Measurements from ENCODE around the gene MRAP.

MRAP gene

GRCh38 chr21:32314806-32315205 is 16.2 kb downstream of the MRAP start:
- Histone ChIP-seq H3K9me3 (replicated peaks; ENCODE audit: low read length) (no peaks in the 10 kb centered on the region), H3K9ac (ENCODE audit: low read depth, low read length) (no peak overlapping the region), H3K4me2 (ENCODE audit: low read length) (no peak overlapping the region), H3K36me3 (ENCODE audit: insufficient read depth, low read length) (peaks cover 68% of the 10 kb centered on the region), H3K27me3 (ENCODE audit: control insufficient read depth, insufficient read depth, low read length) (no peaks in the 10 kb centered on the region), H3K4me1 (ENCODE audit: control insufficient read depth, insufficient read depth, low read length) (peaks cover 6% of the 10 kb centered on the region), H3K4me3 (ENCODE audit: low read length) (no peak overlapping the region)

DNA sequence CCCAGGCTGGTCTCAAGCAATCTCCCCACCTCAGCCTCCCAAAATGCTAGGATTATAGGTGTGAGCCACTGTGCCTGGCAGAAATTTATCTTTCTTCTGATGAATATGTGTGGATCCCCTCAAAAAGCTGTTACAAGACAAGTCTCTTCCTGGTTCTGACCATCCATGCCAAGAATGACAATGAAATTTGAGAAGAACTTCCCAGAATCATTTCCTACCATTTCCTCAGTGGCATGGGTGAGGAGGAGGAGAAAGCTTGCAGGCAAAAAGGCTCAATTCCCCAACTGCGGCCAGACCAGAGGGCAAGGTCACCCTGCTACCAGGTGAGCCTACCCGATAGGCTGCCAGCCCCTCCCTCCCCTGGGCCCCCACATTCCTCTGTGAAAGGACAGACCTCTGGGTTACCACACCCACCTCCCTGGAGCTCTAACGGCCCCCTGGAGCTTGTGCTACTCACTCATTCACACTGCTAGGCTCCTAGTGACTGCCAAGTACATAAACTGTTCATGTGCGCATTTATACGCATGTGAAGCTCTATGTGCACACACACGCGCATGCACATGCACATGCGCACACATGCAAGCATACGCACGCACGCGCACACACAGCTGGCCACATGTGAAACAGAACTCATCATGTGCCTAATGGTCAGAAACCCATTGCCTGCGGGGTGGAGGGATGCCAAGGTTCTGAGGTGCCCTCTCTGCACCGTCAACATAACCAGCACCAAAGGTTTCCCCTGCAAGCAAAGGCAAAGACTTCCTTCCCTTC is 17.0 kb downstream of the MRAP start:
- Histone ChIP-seq H3K4me2 (ENCODE audit: low read length) (no peak overlapping the region), H3K4me1 (ENCODE audit: control insufficient read depth, insufficient read depth, low read length) (peaks cover 6% of the 10 kb centered on the region), H3K9ac (ENCODE audit: low read depth, low read length) (no peak overlapping the region), H3K4me3 (ENCODE audit: low read length) (no peak overlapping the region), H3K36me3 (ENCODE audit: insufficient read depth, low read length) (peaks cover 77% of the 10 kb centered on the region), H3K9me3 (replicated peaks; ENCODE audit: low read length) (no peaks in the 10 kb centered on the region), H3K27me3 (ENCODE audit: control insufficient read depth, insufficient read depth, low read length) (no peaks in the 10 kb centered on the region)

- Histone ChIP-seq H3K4me1 (ENCODE audit: control insufficient read depth, insufficient read depth, low read length) (peaks cover 6% of the 10 kb centered on the region), H3K9ac (ENCODE audit: low read depth, low read length) (no peak overlapping the region)
These were observed 17.9 kb downstream of the MRAP start for GRCh38 chr21:32316361-32317215.

DNA sequence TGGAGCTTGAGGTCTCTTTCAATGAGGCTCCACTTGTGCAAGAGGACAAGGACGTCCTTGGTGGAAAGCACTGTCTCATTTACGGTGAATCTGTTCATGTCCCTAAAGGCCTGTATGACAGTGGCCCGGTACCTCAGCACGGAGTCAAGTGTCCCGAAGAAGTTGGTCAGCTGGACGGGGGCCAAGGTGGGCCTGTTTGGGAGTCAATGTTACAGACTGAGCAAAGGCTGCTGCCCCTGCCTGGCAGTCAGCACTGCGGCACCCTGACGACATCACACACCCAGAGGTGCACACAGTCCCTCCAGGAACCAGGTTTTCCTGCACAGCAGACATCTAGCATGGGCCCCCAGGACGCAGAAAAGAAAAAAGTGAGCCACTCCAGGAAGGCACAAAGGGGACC is 19.1 kb downstream of the MRAP start:
- Histone ChIP-seq H3K4me2 (ENCODE audit: low read length) (no peak overlapping the region), H3K4me1 (ENCODE audit: control insufficient read depth, insufficient read depth, low read length) (peaks cover 9% of the 10 kb centered on the region), H3K27me3 (ENCODE audit: control insufficient read depth, insufficient read depth, low read length) (no peaks in the 10 kb centered on the region), H3K9ac (ENCODE audit: low read depth, low read length) (no peak overlapping the region), H3K36me3 (ENCODE audit: insufficient read depth, low read length) (peaks cover 84% of the 10 kb centered on the region), H3K4me3 (ENCODE audit: low read length) (no peak overlapping the region), H3K9me3 (replicated peaks; ENCODE audit: low read length) (no peaks in the 10 kb centered on the region)

More at GRCh38 chr21:32316361-32317215, 17.9 kb downstream of the MRAP start:
- Histone ChIP-seq H3K4me2 (ENCODE audit: low read length) (no peak overlapping the region), H3K27me3 (ENCODE audit: control insufficient read depth, insufficient read depth, low read length) (no peaks in the 10 kb centered on the region), H3K4me3 (ENCODE audit: low read length) (no peak overlapping the region), H3K36me3 (ENCODE audit: insufficient read depth, low read length) (peaks cover 83% of the 10 kb centered on the region), H3K9me3 (replicated peaks; ENCODE audit: low read length) (no peaks in the 10 kb centered on the region)

DNA sequence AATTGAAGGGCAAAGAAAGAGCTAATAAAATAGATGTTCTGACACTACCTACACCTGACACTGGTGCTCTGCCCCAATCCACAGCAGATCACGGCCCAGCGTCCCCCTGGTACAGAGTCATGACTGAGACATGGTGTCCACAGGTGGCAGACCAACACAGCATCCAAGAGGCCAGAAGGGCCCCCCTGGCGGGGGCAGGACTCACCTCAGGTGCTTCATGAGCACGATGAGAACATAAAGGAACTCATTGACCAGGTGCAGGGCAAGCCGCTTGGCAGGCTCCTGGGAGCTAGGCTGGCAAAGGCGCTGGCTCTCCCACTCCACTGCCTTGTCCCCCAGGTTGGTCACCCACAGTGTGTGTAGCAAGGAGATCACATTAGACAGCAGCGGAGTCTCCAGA is 20.4 kb downstream of the MRAP start:
- no peak overlapping the region for H3K4me2 ChIP-seq (ENCODE audit: low read length)
- peaks cover 90% of the 10 kb centered on the region for H3K36me3 ChIP-seq (ENCODE audit: insufficient read depth, low read length)
- H3K9ac ChIP-seq (ENCODE audit: low read depth, low read length), result no peak overlapping the region
- no peak overlapping the region for H3K4me3 ChIP-seq (ENCODE audit: low read length)
- no peaks in the 10 kb centered on the region for H3K9me3 ChIP-seq (replicated peaks; ENCODE audit: low read length)
- no peaks in the 10 kb centered on the region for H3K27me3 ChIP-seq (ENCODE audit: control insufficient read depth, insufficient read depth, low read length)
- H3K4me1 ChIP-seq (ENCODE audit: control insufficient read depth, insufficient read depth, low read length), result peaks cover 9% of the 10 kb centered on the region

GRCh38 chr21:32320059-32320458 is 21.4 kb downstream of the MRAP start:
- H3K9me3 ChIP-seq (replicated peaks; ENCODE audit: low read length), result no peaks in the 10 kb centered on the region
- H3K27me3 ChIP-seq (ENCODE audit: control insufficient read depth, insufficient read depth, low read length), result no peaks in the 10 kb centered on the region
- peaks cover 9% of the 10 kb centered on the region for H3K4me1 ChIP-seq (ENCODE audit: control insufficient read depth, insufficient read depth, low read length)
- no peak overlapping the region for H3K4me2 ChIP-seq (ENCODE audit: low read length)
- no peak overlapping the region for H3K9ac ChIP-seq (ENCODE audit: low read depth, low read length)
- H3K4me3 ChIP-seq (ENCODE audit: low read length), result no peak overlapping the region
- H3K36me3 ChIP-seq (ENCODE audit: insufficient read depth, low read length), result peaks cover 91% of the 10 kb centered on the region

DNA sequence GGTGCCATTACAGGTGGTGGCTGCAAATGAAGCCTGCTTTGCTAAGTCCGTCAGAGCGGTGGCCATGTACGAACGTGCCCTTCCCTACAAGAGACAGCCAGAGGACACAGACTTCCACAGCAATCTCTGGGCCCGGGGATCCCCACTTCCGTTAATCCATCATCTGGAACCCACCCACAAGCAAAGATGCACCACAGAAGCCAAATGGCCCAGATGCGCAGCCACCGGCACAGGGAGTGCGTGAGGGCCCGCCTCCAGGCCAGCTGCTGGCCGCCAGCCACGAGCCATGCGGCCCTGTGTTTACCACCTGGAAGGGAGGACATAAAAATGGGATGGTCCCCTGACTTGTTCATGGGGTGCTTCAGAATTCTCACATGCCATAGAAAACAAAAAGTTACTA is 22.1 kb downstream of the MRAP start:
- H3K36me3 ChIP-seq (ENCODE audit: insufficient read depth, low read length), result peaks cover 97% of the 10 kb centered on the region
- H3K4me2 ChIP-seq (ENCODE audit: low read length), result no peak overlapping the region
- H3K27me3 ChIP-seq (ENCODE audit: control insufficient read depth, insufficient read depth, low read length), result no peaks in the 10 kb centered on the region

GRCh38 chr21:32321480-32321879 is 22.8 kb downstream of the MRAP start:
- Histone ChIP-seq H3K36me3 (ENCODE audit: insufficient read depth, low read length) (peaks cover 96% of the 10 kb centered on the region), H3K9ac (ENCODE audit: low read depth, low read length) (no peak overlapping the region), H3K9me3 (replicated peaks; ENCODE audit: low read length) (no peaks in the 10 kb centered on the region), H3K4me2 (ENCODE audit: low read length) (no peak overlapping the region), H3K4me3 (ENCODE audit: low read length) (no peak overlapping the region), H3K4me1 (ENCODE audit: control insufficient read depth, insufficient read depth, low read length) (peaks cover 2% of the 10 kb centered on the region), H3K27me3 (ENCODE audit: control insufficient read depth, insufficient read depth, low read length) (no peaks in the 10 kb centered on the region)

More for the DNA sequence above, 22.1 kb downstream of the MRAP start:
- Histone ChIP-seq H3K9me3 (replicated peaks; ENCODE audit: low read length) (no peaks in the 10 kb centered on the region), H3K9ac (ENCODE audit: low read depth, low read length) (no peak overlapping the region), H3K4me3 (ENCODE audit: low read length) (no peak overlapping the region), H3K4me1 (ENCODE audit: control insufficient read depth, insufficient read depth, low read length) (peaks cover 7% of the 10 kb centered on the region)

GRCh38 chr21:32322103-32322502 is 23.4 kb downstream of the MRAP start:
- H3K9ac ChIP-seq (ENCODE audit: low read depth, low read length), result no peak overlapping the region
- no peak overlapping the region for H3K4me2 ChIP-seq (ENCODE audit: low read length)
- peaks cover 95% of the 10 kb centered on the region for H3K36me3 ChIP-seq (ENCODE audit: insufficient read depth, low read length)
- H3K9me3 ChIP-seq (replicated peaks; ENCODE audit: low read length), result no peaks in the 10 kb centered on the region
- H3K4me3 ChIP-seq (ENCODE audit: low read length), result no peak overlapping the region
- H3K27me3 ChIP-seq (ENCODE audit: control insufficient read depth, insufficient read depth, low read length), result no peaks in the 10 kb centered on the region
- peaks cover 2% of the 10 kb centered on the region for H3K4me1 ChIP-seq (ENCODE audit: control insufficient read depth, insufficient read depth, low read length)

GRCh38 chr21:32322676-32323075 is 24.0 kb downstream of the MRAP start:
- Histone ChIP-seq H3K9ac (ENCODE audit: low read depth, low read length) (no peak overlapping the region), H3K27me3 (ENCODE audit: control insufficient read depth, insufficient read depth, low read length) (no peaks in the 10 kb centered on the region), H3K4me3 (ENCODE audit: low read length) (no peak overlapping the region), H3K9me3 (replicated peaks; ENCODE audit: low read length) (no peaks in the 10 kb centered on the region), H3K36me3 (ENCODE audit: insufficient read depth, low read length) (peaks cover 95% of the 10 kb centered on the region), H3K4me1 (ENCODE audit: control insufficient read depth, insufficient read depth, low read length) (peaks cover 3% of the 10 kb centered on the region), H3K4me2 (ENCODE audit: low read length) (no peak overlapping the region)

- no peak overlapping the region for H3K4me2 ChIP-seq (ENCODE audit: low read length)
- no peaks in the 10 kb centered on the region for H3K9me3 ChIP-seq (replicated peaks; ENCODE audit: low read length)
- no peaks in the 10 kb centered on the region for H3K27me3 ChIP-seq (ENCODE audit: control insufficient read depth, insufficient read depth, low read length)
- H3K36me3 ChIP-seq (ENCODE audit: insufficient read depth, low read length), result peaks cover 80% of the 10 kb centered on the region
- H3K4me1 ChIP-seq (ENCODE audit: control insufficient read depth, insufficient read depth, low read length), result peaks cover 28% of the 10 kb centered on the region
- no peak overlapping the region for H3K9ac ChIP-seq (ENCODE audit: low read depth, low read length)
- no peak overlapping the region for H3K4me3 ChIP-seq (ENCODE audit: low read length)
These were observed 27.1 kb downstream of the MRAP start for GRCh38 chr21:32325706-32326105.

Measured in skeletal muscle satellite cell (primary cell).